ENCODE results near the gene DGKB. TPM values are rescaled to one million over a fixed set of nuclear protein-coding genes. Genes with fewer than 3 reads are reported as not detected.

DGKB gene
- total RNA-seq, 1 donor from 2014 or later: 9.0 TPM

DNA sequence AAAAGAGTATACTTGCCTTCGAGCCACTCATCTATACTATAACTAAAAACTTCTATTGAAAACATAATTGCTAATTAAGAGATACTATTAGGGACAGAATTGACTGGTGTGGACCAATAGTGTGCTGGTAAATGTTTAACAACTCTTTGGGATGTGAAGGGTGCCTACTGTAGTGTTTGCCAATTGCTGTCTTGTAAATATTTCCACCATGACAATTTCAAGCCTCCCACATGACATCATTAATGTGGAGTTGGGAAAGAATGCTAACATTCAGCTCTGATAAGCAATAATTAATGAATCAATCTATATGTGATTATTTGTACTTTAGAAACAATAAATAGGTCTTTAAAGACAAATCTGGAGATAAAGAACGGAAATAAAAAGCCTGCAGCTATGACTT is 136.8 kb downstream of the DGKB start:
- FAIRE-seq (no peak), DNase-seq (ENCODE audit: low spot score in 2 of 2) (no peak)

DNA sequence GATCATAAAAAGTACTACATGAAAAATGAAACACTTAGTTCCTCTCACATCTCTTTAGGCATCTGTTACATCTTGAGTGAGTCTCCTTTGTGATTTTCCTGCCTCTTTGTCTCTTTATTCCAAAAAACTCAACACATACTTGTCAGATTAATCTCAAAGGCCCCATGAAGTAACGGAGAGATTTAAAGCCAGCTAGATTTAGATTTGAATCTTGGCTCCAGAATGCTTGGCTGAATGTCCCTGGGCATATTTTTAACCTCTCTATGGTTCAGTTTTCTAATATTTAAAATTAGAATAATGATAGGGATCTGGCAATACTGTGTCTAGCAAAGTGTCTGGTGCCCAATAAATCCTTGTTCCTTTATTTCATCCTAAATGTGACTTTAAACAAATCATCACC is 140.0 kb downstream of the DGKB start:
- no peak for DNase-seq (ENCODE audit: low spot score in 2 of 2)
- FAIRE-seq: no peak

DNA sequence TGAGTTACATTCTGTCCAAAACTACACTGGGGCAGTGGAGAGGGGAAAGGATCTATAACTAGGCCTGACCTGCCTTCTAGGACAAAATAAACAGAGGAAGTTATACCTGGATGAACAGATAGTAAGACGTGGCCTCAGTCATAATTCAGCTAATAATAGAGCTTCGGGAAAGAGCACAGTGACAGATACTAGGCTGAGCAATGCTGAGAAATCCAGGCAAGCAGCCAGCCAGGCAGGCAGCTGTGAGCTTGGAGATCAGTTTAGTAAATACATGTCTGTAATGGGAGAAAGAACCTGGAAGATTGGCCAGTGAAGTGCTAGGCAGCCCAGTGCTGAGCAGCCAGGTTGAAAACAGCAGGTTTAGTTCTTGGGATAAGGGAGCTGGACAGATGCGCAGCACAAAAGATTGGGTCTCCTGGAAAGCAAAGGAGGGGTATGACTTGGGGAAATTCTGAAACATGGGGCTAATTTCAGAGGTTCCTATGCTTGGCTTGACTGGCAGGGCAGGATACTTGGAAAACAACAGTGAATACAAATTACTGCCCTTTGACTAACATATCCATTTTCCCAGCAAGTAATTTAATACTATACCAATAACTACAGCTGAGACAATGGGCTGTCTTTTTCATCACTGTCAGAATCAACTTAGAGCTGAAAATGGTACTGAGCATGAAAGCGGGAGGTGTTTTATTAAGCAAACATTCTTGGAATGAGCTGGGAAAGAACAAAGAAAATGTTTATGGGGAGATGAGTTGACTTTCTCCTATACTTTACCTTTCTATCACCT is 140.8 kb downstream of the DGKB start:
- DNase-seq (ENCODE audit: low spot score in 2 of 2): no peak

DNA sequence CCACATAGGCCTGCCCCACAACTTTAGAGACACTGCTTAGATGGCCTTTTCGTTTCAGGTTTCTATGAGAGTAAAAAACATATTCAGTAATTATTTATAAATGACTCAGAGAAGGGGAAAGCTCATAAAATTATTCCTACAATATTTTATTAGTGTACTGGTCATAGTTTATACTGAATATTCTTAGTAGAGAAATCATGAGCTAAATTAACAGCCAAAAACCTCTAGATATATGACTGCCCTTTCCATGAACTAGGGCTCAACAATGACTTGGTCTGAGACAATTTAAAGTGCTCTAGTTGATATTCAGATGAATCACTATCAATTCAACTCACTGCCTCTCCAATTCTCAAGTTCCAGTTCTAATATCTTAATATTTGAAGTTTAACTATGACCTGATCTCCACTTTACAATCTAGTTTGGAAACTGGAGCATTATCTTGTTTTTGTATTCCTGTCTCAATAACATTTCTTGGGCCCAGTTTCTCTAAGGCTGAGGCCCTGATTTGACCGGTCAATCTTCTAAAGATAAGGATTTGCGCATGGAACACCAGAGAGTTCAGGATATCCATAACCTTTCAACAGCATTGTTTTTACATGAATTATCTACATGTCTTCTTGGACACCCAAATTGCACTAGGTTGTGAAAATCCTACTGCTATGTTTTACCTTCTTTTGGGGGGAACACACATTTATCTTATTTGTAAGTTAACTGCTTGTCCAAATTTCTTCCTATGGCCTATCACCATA is 141.6 kb downstream of the DGKB start:
- no peak for DNase-seq (ENCODE audit: low spot score in 2 of 2)
- FAIRE-seq: no peak

More for the DNA sequence above, 140.8 kb downstream of the DGKB start:
- FAIRE-seq: no peak

DNA sequence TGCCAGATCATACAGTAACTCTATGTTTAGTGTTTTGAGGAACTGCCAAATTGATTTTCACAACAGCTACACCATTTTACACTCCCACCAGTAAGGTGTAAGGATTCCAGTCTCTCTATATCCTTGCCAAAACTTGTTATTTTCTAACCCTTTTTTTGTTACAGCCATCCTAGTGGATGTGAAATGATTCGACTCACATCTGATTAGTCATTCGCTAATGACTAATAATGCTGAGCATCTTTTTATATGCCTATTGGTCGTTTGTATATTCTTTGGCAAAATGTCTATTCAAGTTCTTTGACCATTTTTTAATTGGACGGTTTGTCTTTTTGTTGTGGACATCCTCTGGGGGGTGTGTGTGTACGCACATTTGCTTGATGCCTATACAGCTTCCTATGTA is 142.8 kb downstream of the DGKB start:
- no peak for FAIRE-seq
- DNase-seq (ENCODE audit: low spot score in 2 of 2): no peak

DNA sequence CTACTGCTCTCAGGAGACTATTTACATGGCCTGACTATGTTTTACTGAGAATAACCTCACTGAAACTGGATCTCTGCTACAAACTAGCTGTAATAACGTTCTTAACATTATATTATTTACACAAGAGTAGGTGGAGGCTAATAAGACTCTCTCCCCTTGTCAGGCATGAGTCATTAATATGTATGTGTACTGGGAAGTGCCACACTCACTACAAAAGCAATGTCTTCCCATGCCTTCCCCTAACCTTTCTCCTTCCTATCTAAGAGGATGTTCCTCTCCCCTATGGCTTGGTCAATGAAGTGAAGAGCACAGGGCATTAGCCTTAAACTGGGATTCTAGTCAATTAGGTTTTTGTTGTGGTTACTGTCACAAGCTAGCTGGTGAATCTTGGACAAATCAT is 147.9 kb downstream of the DGKB start:
- DNase-seq (ENCODE audit: low spot score in 2 of 2): no peak
- no peak for FAIRE-seq

DNA sequence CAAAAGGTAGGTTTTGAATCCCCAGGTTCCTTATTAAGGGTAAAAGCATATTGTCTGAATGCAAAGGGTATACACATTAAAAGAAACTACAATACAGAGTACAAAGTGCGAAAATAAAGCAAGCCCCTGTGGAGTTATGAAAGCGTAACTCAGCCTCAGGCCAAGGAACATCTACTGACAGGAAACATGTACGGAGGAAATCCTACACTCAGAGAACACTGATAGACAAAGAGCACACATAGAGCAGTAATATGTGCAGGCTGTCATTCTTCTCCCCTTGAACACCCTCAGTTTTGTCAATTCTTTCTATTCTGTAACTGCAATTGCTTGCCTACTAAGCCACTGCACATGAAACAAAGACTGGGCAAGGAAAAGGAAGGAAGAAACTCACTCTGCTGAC is 150.2 kb downstream of the DGKB start:
- FAIRE-seq (no peak), DNase-seq (ENCODE audit: low spot score in 2 of 2) (no peak)

DNA sequence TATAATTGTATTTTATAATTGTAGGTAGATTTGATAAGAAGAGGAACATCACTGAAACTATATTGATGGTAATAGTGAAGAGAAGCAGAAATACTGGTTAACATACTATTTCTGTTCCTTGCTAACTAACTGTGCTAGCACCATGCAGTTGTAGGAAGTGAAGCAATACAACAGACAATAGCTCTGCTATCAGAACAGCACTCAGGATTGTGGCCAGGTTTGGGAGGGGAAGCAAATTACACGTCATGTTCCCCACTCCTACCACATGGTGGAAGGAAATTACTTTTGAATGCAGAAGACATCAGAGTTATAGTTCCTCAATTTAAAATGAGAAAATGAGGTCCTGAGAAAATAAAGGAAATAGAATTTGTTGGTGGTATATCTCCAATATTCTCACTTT is 151.1 kb downstream of the DGKB start:
- FAIRE-seq: no peak

DNA sequence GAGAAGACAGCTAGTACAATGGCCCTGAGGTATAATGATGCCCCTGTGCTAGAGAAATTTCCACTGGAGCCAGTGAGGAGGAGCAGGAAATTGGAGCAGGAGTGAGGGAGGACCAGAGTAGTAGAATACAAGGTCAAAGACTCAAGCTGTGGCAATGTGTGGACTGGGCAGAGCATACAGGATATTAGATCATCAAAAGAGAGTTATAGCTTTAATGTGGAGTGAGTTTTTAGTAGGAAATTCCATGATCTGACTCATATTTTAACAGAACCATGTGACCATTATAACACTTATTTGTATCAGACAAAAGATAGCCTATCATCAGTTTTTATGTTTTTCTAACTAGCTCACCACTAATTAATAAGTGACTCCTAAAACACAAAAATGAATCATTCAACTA is 154.1 kb downstream of the DGKB start:
- FAIRE-seq: no peak
- DNase-seq (ENCODE audit: low spot score in 2 of 2): no peak

More for the DNA sequence above, 151.1 kb downstream of the DGKB start:
- no peak for DNase-seq (ENCODE audit: low spot score in 2 of 2)

DNA sequence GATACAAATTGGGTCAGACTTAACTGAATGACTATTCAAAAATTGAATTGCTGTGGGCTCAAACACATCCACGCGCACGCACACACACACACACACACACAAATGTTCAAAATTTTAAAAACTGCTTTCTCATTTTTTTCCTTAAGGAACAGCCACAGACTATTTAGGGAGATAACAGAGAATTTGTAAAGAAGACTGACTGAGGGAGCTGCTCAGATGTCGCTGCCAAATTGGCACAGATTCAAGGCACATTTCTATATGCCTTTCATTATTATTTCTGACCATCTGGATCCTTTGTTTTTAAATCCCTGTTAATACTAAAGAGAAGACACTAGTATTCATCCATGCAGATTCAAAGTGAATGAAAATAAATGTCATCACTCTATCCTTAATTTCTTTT is 154.8 kb downstream of the DGKB start:
- DNase-seq (ENCODE audit: low spot score in 2 of 2): no peak

DNA sequence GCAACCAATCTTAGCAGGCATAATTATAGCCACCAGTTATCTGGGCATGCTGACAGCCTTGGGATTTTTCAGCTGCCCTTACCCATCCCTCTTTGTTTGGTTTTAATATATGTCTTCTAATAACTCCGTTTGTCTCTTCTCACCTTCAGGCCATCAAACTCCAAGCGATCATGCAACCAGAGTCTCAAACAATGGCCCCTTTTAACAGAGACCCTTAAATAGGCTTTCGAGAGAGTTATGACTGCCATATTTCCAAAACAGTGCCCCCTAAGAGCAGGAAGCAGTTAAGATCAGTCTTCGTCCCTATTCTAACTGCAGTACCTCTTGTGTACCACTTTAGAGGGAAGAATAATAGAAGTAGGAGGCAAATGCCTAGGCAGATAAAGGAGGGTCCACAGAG is 157.5 kb downstream of the DGKB start:
- DNase-seq (ENCODE audit: low spot score in 2 of 2) (no peak), FAIRE-seq (no peak)

More for the DNA sequence above, 154.8 kb downstream of the DGKB start:
- FAIRE-seq: no peak

DNA sequence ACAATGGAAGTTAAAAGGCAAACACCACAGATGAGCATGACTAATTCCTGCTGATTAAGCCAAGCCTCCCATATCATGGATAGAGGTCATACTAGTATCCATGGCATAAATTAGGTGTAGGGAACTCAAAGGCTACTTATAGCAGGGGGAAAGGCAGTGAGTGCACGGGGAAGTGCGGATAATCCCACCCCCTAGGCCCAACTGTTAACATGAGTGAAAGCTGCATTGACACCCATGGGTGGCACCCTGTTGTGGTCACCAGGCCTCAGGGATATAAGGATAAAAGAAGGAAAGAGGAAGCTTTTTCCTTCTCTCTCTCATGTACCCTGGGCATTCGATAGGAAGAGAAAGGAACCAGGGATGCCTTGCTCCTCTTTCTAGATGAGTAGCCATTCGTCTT is 161.9 kb downstream of the DGKB start:
- FAIRE-seq (no peak), DNase-seq (ENCODE audit: low spot score in 2 of 2) (no peak)

DNA sequence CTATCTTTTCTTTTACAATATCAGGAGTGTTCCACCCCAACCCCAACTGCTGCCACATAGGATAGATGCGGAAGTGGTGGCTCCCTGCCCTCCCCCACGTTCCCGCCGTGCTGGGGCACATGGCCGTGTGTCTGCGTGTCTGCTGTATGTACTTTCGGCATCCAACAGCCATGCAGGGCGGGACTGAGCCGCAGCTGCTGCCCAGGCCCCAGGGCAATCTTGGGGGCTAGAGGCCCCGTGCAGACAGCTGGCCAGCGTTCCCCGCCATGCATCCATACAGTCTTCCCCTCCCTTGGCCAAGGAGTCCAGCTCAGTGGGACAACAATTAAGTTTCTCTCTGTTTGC is 162.7 kb downstream of the DGKB start:
- no peak for FAIRE-seq
- no peak for DNase-seq (ENCODE audit: low spot score in 2 of 2)

DNA sequence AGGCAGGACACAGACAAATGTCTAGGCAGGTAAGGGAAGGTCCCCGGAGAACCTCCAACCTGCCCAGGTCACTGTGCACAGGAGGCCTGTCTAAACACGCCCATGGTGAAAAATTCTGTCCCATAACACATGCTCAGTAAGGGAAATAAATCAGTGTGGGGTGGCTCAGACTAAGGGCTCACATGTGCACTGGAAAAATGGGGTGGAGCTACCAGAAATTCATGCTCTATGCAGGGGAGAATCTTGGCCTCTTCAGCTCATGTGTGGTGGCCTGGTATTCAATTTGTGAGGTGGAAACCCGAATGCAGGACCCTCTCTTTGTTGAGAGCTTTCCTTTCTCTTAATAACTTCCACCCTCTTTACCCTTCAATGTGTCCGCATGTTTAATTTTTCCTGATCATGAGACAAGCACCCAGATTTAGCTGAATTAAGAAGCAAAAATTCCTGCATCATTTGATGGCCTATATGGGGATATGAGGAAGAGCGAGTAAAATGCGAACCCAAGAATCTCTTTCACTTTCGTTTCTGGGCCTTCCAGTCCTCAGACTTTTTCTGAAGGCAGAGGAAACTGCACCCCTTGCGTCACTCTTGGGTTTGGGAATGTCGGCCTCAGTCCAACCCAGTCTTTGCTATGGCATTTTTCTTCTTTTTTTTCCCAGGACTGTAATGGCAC is 163.2 kb downstream of the DGKB start:
- FAIRE-seq (no peak), DNase-seq (ENCODE audit: low spot score in 2 of 2) (no peak)

DNA sequence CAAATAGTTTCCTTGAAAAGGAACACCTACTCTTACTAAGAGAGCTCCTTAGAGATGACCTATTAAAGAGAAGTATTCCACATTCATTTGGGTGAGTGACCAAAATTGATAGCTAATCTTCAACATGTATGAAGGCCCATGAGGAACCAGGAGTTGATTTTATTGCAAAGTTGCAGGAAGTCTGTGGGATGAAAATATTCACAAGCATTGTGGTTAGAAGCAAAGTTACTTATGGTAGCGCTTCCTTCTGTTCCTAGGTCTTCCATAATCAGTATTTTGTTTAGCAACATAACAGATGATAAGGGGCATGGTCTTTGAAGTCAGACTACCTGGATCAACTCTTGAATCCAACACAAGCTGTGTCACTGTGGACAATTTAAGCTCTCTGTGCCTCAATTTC is 164.5 kb downstream of the DGKB start:
- FAIRE-seq (no peak), DNase-seq (ENCODE audit: low spot score in 2 of 2) (no peak)

DNA sequence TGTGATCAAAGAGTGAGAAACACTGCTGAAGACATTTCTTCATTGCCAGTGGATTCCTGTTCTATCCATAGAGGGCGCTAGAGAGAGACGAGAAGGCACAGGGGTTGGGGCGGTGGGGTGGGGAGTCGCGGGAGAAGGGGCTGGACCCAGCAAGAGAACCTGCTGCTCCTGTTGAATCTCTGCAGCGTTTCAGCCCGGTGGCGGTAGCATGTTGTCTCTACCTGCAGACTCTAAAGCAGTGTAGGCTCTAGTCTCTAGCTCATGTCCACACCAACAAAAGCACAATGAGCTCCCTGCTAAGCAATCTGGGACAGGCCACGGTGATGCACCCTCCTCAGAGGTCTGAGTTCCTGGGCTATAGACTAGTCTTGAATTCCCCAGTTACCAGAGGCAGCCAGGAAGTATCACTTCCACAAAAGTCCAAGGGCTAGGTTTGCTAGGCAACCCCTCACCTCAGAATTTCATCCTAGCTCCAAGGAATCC is 167.7 kb downstream of the DGKB start:
- FAIRE-seq: no peak
- no peak for DNase-seq (ENCODE audit: low spot score in 2 of 2)

DNA sequence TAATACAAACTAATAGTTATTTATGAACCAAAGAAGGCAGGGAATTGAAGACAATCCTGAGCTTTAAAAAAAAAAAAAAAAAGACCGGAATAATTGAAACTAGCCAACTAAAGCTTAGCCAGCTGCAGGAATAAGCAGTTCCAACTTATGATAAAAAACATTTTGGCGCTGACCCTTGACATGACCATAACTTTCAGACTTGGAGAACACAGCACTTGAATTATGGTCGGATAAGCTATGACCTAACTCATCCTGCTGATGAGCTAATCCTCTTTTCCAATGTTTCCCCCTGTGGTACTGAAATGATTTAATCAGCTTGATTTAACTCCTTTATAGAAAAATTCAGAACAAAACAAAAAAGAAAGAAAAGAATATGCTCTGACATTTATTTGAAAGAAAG is 181.8 kb downstream of the DGKB start:
- FAIRE-seq (no peak), DNase-seq (ENCODE audit: low spot score in 2 of 2) (no peak)

DNA sequence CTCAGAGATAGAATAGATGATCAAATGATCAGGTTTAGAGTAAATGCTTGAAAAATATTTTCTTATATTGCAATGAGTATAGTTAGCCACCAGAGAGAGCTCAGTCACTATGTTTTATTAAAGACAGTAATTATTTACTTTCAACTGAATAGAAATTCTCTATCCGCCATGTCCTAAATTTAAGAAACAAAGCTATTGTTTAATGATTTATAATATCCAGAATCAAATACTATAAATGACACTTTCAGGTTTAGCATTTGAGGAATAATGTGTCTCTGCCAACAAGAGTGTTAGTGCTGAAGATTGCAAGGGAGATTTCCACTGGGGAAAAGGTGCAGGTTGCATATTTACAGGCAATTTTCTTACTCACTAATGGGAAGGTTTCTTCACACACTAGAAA is 184.7 kb downstream of the DGKB start:
- FAIRE-seq (peak; percentile 98), DNase-seq (ENCODE audit: low spot score in 2 of 2) (no peak)

DNA sequence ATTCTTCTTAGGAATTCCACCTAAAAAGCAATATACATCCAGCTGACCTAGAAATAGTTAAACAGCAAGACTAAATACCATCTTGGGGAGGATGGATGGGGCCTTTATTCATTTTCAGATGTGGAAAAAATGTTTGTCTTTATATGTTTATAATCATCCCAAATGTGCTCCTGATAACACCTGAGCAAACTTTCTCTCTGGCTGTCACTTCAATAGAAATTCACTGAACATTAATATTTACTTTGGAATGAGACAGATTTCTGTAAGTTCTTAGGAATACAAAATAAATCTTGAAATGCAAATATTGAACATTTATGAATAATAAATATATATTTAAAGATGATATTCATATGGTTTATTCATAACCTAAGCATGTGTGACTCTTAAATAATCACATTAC is 185.4 kb downstream of the DGKB start:
- no peak for DNase-seq (ENCODE audit: low spot score in 2 of 2)
- no peak for FAIRE-seq

DNA sequence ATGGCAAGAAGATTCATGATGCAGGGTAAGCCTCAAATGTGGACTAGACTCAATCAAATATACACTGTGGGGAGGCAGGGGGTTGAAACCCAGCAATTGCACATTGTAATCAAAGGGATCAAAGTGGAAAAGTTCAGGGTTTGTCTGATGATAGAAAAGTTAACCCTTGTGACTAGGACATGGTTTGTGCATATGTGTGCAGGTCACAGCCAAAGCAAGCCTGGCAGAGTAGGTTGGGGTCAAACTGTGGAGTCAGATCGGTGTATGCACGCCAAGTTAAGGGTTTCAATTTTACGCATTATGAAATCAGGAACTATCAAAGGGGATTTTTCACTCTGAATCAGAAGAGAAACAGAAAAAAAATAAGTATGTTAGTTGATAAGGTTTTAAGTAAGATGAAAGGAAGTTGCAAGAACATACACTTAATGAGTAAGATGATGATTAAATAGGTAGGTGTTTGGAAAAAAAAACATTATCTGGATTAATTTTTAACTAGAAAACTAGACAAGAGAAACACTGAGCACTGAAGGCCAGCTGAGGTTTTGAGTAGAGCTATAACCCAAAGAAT is 188.3 kb downstream of the DGKB start:
- FAIRE-seq (no peak), DNase-seq (ENCODE audit: low spot score in 2 of 2) (no peak)

DNA sequence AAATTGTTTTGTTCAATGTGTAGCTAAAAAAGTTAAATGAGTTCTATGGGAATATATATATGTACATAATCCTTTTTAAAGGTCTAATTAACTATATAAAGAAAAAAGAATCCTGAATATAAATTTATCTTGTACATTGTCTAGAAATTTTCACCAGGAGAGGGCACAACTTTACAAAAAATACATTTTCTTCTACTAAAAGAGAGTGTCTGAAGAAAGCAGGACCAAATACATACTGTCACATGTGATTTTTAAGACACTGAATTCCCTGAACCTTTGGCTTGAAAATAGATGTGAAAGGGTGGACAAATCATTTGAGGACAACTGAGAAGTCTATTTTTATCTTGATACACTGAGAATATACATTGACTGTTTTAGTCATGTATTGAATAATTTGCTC is 204.3 kb downstream of the DGKB start:
- no peak for FAIRE-seq
- DNase-seq (ENCODE audit: low spot score in 2 of 2): no peak

Data from frontal cortex (tissue), 4 donors.